ENCODE results near the gene ZHX3. TPM values are rescaled to one million over a fixed set of nuclear protein-coding genes. Genes with fewer than 3 reads are reported as not detected.

ZHX3 gene
- total and polyA plus RNA-seq, 9 of the 15 experiments (the other 6 are each of a cell fraction or from before 2014, with no cell fraction given) = 0.80 to 14.6 (median 4.9) TPM

DNA sequence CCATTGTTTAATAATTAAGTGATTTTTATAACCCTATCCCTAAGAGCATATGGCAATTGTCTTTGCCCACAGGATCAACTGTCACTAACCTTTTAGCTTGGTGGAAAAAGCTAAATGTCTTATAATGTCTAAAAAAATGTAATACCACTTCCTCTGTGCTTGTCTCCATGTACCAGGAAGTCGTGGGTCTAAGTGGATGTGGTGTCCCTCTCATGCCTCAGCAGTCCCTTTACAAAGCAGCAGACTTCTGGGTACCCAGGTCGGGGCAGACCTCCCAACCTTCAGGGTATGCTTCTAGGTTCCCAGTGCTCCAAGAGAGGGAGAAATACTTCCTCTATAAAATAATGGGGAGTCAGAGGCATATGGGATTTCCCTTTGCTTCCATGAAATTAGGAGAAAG lies 74.7 kb downstream of the ZHX3 start:
- Histone ChIP-seq H3K27me3 (ENCODE audit: control insufficient read depth in 2 of 2, insufficient read depth in 2 of 2, low read length in 2 of 2) (no peaks in the 10 kb centered on the region), H3K4me1 (replicated peaks in 1 of 2; ENCODE audit: control insufficient read depth in 2 of 2, insufficient read depth in 2 of 2, low read length in 2 of 2) (no peaks in the 10 kb centered on the region), H3K36me3 (ENCODE audit: control insufficient read depth, insufficient read depth, low read length) (no peaks in the 10 kb centered on the region; the same call in 2 of the 3 replicates), H3K4me2 (ENCODE audit: insufficient read depth, low read length) (no peak overlapping the region), H3K79me2 (ENCODE audit: control insufficient read depth, insufficient read depth, low read length) (no peaks in the 10 kb centered on the region), H4K20me1 (replicated peaks; ENCODE audit: control insufficient read depth, insufficient read depth, low read length) (no peaks in the 10 kb centered on the region), H3K9me3 (replicated peaks; ENCODE audit: control insufficient read depth, insufficient read depth, low read depth, low read length) (no peaks in the 10 kb centered on the region), H3K27ac (ENCODE audit: extremely low read depth, low read depth, low read length) (no peak overlapping the region), H3K9me1 (ENCODE audit: control insufficient read depth, insufficient read depth, low read length) (no peaks in the 10 kb centered on the region), H3K4me3 (no peak overlapping the region), H3K9ac (ENCODE audit: insufficient read depth in 1 of 2, low read depth in 2 of 2, low read length in 2 of 2) (no peak overlapping the region), H2AFZ (ENCODE audit: low read depth, low read length) (no peak overlapping the region)
- intact Hi-C loops (cut with micrococcal nuclease) (no loop called here), in situ Hi-C loops (cut with MboI) (no loop called here)
- BruUV-seq (replicated peaks) = no TSS peak
- FAIRE-seq = no peak
- POLR2A ChIA-PET = no interaction called here
- CTCF ChIA-PET (ENCODE audit: low intra/inter-chr PET ratio) = interaction anchor here (0.7 kb wide), 1 partner anchor 11 kb away, joined by 3 read pairs; no protein-coding TSS in a partner anchor
- no peak for DNase-seq (ENCODE audit: extremely low read depth in 1 of 4, low spot score in 3 of 4)
- 18% methylated on average over 2 of the region's 2 CpGs for WGBS (ENCODE audit: insufficient coverage, low coverage, missing lambda C conversion rate)
- ATAC-seq = no peak
- TF ChIP-seq, protein P1, sequence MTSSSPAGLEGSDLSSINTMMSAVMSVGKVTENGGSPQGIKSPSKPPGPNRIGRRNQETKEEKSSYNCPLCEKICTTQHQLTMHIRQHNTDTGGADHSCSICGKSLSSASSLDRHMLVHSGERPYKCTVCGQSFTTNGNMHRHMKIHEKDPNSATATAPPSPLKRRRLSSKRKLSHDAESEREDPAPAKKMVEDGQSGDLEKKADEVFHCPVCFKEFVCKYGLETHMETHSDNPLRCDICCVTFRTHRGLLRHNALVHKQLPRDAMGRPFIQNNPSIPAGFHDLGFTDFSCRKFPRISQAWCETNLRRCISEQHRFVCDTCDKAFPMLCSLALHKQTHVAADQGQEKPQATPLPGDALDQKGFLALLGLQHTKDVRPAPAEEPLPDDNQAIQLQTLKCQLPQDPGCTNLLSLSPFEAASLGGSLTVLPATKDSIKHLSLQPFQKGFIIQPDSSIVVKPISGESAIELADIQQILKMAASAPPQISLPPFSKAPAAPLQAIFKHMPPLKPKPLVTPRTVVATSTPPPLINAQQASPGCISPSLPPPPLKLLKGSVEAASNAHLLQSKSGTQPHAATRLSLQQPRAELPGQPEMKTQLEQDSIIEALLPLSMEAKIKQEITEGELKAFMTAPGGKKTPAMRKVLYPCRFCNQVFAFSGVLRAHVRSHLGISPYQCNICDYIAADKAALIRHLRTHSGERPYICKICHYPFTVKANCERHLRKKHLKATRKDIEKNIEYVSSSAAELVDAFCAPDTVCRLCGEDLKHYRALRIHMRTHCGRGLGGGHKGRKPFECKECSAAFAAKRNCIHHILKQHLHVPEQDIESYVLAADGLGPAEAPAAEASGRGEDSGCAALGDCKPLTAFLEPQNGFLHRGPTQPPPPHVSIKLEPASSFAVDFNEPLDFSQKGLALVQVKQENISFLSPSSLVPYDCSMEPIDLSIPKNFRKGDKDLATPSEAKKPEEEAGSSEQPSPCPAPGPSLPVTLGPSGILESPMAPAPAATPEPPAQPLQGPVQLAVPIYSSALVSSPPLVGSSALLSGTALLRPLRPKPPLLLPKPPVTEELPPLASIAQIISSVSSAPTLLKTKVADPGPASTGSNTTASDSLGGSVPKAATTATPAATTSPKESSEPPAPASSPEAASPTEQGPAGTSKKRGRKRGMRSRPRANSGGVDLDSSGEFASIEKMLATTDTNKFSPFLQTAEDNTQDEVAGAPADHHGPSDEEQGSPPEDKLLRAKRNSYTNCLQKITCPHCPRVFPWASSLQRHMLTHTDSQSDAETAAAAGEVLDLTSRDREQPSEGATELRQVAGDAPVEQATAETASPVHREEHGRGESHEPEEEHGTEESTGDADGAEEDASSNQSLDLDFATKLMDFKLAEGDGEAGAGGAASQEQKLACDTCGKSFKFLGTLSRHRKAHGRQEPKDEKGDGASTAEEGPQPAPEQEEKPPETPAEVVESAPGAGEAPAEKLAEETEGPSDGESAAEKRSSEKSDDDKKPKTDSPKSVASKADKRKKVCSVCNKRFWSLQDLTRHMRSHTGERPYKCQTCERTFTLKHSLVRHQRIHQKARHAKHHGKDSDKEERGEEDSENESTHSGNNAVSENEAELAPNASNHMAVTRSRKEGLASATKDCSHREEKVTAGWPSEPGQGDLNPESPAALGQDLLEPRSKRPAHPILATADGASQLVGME (CRISPR knock-in tag; IDR thresholded peaks at IDR 0.05) = no peak
- no peak for TF ChIP-seq RFX1 (IDR thresholded peaks at IDR 0.05)
- TF ChIP-seq FIP1L1 (IDR thresholded peaks at IDR 0.05; ENCODE audit: low read depth, low read length, poor library complexity, severe bottlenecking) = no peak
- TF ChIP-seq ZEB2 (IDR thresholded peaks at IDR 0.05) = no peak
- TF ChIP-seq HSF4 (CRISPR knock-in tag; IDR thresholded peaks at IDR 0.05; ENCODE audit: borderline replicate concordance) = no peak
- no peak for TF ChIP-seq ZNF274 (IDR thresholded peaks at IDR 0.05; ENCODE audit: borderline replicate concordance, low read depth, low read length)
- TF ChIP-seq, protein P2, sequence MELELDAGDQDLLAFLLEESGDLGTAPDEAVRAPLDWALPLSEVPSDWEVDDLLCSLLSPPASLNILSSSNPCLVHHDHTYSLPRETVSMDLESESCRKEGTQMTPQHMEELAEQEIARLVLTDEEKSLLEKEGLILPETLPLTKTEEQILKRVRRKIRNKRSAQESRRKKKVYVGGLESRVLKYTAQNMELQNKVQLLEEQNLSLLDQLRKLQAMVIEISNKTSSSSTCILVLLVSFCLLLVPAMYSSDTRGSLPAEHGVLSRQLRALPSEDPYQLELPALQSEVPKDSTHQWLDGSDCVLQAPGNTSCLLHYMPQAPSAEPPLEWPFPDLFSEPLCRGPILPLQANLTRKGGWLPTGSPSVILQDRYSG (tag; conservative IDR thresholded peaks at IDR 0.05; ENCODE audit: low read depth) = no peak
- TF ChIP-seq SRSF7 (optimal IDR thresholded peaks at IDR 0.05; ENCODE audit: low read depth, low read length) = no peak
- TF ChIP-seq, protein P3, sequence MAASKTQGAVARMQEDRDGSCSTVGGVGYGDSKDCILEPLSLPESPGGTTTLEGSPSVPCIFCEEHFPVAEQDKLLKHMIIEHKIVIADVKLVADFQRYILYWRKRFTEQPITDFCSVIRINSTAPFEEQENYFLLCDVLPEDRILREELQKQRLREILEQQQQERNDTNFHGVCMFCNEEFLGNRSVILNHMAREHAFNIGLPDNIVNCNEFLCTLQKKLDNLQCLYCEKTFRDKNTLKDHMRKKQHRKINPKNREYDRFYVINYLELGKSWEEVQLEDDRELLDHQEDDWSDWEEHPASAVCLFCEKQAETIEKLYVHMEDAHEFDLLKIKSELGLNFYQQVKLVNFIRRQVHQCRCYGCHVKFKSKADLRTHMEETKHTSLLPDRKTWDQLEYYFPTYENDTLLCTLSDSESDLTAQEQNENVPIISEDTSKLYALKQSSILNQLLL (CRISPR knock-in tag; IDR thresholded peaks at IDR 0.05; ENCODE audit: borderline replicate concordance) = no peak
- TF ChIP-seq RUNX1 (IDR thresholded peaks at IDR 0.05; ENCODE audit: low read depth) = no peak
- TF ChIP-seq SRF (CRISPR knock-in tag; IDR thresholded peaks at IDR 0.05) = no peak
- no peak for TF ChIP-seq DNMT1 (IDR thresholded peaks at IDR 0.05)
- no peak for TF ChIP-seq SMAD2 (IDR thresholded peaks at IDR 0.05; ENCODE audit: low read depth, low read length)
- TF ChIP-seq, protein P4, sequence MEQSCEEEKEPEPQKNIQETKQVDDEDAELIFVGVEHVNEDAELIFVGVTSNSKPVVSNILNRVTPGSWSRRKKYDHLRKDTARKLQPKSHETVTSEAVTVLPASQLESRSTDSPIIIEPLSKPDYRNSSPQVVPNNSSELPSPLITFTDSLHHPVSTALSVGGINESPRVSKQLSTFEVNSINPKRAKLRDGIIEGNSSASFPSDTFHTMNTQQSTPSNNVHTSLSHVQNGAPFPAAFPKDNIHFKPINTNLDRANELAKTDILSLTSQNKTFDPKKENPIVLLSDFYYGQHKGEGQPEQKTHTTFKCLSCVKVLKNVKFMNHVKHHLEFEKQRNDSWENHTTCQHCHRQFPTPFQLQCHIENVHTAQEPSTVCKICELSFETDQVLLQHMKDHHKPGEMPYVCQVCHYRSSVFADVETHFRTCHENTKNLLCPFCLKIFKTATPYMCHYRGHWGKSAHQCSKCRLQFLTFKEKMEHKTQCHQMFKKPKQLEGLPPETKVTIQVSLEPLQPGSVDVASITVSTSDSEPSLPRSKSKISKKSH (CRISPR knock-in tag; IDR thresholded peaks at IDR 0.05) = no peak
